ENCODE measurements around the gene FREM1.
"Not testable (repeated sequence)": the region's sequence is repeated elsewhere in the genome, so short reads cannot be mapped to it uniquely, and the experiment has no call there.

Gene FREM1, protein sequence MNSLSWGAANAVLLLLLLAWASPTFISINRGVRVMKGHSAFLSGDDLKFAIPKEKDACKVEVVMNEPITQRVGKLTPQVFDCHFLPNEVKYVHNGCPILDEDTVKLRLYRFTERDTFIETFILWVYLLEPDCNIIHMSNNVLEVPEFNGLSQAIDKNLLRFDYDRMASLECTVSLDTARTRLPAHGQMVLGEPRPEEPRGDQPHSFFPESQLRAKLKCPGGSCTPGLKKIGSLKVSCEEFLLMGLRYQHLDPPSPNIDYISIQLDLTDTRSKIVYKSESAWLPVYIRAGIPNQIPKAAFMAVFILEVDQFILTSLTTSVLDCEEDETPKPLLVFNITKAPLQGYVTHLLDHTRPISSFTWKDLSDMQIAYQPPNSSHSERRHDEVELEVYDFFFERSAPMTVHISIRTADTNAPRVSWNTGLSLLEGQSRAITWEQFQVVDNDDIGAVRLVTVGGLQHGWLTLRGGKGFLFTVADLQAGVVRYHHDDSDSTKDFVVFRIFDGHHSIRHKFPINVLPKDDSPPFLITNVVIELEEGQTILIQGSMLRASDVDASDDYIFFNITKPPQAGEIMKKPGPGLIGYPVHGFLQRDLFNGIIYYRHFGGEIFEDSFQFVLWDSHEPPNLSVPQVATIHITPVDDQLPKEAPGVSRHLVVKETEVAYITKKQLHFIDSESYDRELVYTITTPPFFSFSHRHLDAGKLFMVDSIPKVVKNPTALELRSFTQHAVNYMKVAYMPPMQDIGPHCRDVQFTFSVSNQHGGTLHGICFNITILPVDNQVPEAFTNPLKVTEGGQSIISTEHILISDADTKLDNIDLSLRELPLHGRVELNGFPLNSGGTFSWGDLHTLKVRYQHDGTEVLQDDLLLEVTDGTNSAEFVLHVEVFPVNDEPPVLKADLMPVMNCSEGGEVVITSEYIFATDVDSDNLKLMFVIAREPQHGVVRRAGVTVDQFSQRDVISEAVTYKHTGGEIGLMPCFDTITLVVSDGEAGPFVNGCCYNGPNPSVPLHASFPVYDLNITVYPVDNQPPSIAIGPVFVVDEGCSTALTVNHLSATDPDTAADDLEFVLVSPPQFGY (N-terminal part only)

DNA sequence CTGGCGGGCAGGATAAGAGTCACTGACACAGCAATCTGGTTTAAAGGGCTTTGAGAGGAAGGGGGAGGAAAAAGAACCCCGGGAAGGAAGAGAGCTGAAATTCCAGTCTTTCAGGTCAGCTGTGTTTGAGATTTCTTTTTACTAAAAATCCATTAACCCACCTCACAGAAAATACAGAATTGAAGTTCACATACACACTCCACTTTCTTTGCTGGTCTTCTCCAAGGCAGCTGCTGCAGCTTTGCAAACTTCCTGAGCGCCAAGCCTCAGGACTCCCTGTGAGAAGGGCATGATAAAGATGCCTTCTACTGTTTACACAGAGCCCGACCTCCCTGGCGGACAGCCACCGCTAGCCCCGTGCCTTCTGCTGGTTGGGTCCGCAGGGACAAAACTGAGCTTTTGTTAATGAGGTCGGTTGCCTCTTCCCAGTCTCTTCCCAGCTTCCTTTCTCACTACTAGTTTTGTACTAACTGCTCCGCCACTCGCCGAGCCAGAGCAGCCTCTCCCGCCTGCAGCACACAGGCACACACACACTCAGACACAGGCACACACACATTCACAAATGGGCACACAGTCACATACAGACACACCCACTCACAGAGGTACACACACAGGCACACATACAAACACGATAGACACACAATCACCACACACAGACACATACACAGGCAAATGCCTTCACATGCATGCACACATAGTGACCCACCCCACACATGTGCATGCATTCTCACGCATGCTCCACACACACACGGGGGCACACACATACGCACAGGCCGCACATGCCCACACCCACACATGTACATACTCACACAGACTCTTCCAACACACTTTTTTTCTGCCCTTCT is at the start of gene FREM1:
TSS of gene FREM1 (minus strand) at position 468 of the 845 bp plus-strand sequence. CDS start 41,451 bp downstream, outside the sequence.
- no peak for DNase-seq

DNA sequence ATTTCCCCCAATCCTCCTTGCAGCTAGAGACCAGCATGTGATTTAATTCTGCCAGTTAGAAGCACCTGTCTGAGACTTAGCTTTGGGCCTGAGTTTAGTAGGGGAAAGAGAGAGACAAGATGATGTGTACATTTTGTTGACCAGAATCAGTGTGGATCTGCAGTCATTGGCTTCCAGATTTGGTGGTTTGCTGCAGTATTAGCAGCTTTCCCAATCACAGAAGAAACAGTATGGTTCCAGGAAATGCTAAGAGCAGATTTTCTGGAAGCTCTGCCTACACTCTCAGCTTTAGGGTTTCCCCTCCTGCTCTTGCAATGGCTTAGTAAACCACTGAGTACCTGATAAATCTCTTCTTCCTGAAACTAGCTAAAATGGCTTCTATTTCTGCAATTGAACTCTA is 48.8 kb upstream of the FREM1 start:
- DNase-seq: no peak

DNA sequence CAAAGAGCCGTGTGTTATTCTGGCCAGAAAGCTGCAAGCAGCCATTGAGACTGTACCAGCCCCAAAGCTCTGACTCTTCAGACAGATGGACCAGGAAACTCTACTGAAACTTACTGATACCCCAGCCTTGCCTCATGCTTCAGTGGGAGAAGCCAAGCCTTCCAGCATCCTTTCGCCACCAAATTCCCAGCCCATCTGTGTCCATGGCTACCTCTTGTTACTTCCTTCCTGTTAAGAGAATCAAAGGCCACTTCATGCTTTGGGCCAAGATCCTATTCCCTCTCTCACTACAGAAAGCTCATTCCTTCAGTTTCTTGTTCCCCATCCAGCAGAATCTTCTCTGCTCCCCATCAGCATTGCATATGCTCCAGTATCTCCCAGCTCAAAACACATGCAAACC is 46.9 kb upstream of the FREM1 start:
- DNase-seq: no peak

DNA sequence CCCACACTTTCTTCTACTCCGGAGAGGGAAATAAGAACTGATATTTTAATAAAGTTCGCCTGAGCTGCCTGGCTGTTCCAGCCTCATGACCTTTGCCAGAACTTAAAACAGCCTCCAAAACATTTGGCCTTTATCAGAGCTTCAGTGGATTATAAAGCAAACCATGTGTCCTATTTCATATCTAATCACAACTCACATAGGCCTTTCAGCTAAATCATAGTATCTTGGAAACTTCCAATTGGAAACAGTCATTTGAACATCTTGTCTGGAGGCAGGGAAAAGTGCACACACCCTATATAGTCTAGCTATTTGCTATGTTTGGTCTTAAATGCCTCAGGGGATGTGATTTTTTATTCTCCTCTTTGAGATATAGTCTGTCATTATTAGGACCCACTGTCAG is 46.0 kb upstream of the FREM1 start:
- no peak for DNase-seq

DNA sequence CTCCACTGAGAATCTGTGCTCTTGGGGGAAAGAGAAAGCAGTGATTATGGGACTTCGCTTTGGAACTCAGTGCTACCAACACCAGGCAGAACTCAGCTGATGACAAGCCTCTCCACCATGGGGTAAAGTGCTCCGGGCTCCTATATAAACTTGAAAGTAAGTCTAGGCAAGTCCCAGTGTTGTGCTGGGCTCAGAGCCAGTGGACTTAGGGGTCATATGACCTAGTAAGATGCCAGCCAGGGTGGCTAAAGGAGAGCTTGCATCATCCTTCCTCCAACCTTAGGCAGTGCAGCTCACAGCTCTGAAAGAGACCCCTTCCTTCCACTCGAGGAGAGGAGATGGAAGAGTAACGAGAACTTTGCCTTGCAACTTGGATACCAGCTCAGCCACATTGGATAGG is 35.1 kb upstream of the FREM1 start:
- DNase-seq: no peak

DNA sequence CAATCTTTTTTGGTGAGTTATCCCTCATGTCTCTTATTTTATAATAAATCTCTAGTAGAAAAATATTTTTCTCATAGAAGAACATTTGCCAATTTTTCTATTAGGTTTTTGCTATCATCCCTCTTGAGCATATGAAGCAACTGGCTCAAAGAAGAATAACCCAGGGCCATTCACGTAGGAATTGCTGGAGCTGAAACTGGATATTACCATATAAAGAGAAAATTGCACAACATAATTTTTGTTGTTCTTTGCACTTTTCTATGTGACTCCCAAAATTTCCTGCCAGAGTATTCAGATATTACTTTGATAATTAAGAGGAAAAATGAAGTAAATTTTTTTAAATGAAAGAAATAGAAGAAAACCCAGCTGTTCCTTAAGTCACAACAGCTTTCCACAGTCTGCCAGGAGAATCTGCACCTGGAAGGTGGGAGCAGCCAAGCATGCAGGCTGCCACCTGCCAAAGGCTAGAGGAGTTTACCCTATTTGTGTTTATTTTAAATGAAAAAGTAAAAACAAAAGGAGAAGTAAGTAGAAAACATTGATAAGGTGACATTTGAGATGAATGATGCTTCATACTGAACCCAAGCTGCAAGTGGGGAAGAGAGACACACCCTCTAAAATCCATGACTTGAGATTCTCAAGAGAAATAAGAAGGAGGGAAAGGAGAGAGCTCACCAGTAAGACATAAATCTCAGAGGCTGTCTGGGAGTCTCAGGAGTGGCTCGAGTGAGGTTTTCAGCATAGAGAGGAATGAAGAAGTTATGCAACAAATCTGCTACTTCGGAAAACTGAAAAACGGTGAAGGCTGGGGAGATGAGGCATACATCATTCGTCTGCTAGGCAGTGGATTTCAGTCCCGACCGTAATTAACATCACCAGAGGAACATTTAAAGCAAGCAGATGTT is 31.5 kb upstream of the FREM1 start:
- no peak for DNase-seq

DNA sequence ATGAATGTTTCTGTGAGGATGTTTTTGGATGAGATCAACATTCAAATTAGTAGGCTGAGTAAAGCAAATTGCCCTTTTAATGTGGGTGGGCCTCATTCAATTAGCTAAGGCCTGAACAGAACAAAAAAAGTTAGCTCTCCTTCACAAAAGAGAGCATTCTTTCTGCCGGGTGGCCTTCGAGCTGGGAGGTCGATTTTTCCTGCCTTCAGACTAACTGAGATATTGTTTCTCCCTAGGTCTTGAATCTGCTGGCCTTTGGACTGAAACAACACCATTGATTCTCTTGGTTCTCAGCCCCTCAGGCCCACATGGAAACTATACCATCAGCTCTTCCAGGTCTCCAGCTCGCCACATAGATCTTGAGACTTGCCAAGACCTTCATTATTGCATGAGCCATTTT is 29.1 kb upstream of the FREM1 start:
- DNase-seq: no peak

DNA sequence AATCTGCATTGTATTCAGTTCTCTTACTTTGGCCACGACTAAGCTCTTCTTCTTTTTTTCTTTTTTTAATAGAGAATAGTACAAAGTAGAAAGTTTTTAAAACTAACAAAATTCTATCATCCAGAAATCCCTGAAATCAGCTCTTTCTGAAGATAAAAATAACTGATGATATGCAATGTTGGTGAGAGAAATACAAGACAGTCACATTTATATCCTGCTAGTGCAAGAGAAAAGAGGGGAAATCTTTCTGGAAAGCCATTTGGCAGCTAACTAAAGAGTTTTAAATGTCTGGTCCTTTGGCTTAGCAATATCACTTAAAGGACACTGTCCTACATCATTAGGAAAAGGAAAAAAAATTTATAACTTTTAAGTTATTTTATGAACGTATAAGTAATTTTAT is 27.0 kb upstream of the FREM1 start:
- no peak for DNase-seq

DNA sequence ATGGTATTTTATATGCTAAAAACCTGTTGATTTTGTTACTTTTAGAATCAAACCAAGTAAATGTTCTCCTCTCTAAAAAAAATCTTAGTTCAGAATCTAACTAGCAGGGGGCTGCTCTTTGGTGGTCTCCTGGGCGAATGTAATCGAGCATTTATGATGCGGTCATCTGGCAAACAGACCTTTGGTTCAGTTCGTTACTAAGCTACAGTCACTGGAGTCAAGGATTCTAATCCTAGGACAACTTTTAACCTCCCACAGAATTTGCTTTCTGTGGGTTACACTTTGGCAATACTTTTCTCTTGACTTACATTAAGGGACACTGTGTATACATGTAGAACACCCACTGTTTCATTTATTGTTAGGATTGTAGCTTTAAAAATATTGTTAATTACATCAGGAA is 26.3 kb upstream of the FREM1 start:
- no peak for DNase-seq

DNA sequence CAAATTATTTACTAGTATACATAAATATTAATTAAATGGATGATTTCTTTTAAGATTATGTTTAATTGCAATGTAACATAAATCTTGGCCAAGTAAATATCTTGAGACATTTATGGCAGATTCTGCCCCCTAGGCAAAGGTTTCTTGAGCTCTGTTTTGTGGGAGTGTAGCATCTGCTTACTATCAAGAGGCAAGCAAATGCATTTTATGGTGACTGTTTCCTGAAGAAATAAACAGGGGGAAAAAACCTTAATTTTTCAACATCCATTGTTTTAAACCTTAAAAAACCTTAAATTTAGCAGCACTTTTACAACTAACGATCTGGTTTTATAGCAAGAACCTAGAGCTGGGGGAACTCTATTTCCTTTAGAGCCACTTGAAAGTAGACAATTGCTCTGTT is 25.7 kb upstream of the FREM1 start:
- DNase-seq: no peak

DNA sequence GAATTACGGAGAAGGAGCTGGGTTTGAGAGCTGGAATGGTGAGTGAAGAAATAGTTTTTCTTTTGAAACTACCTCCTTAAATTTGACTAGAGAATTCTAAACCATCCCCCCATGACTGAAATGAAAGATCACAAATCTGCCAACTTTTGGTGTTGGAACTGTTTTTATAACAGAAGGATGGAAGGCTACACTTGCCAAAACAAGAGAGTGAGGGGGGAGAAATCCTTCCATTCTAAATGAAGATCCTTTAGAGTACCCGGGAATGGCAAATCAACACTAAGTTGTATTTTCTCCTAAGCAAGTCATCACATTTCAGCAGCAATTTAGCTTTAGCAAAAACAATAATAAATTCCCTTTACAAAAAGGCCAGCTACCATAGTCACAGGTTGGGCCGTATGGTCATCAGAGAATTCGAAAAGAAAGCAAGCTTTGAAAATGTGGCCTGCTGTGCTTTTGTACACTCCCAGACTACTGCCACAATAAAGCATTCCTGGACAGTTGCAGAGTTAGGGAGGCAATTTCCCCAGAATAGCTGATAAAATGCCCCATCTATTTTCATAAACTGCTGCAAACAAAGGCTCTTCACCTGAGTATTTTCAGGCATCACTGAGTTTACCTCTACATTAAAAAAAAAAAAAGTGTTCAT is 25.0 kb upstream of the FREM1 start:
- no peak for DNase-seq

DNA sequence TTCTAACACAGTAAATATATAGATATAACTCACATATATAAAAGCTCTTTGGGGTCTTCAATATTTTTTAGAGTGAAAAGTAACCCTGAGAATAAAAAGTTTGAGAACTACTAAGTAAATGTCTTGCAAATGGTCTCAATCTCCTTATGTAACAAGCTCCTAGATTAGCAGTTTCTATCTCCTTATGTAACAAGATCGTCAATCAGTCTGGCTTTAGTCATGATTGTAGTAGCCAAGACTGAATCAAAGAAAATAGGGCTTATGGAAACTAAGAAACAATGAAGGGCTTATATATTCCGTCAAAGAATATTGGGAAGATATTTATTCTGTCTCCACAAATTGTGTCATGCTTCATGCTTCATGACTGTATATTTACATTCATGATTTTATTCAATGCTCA is 22.4 kb upstream of the FREM1 start:
- DNase-seq: no peak

DNA sequence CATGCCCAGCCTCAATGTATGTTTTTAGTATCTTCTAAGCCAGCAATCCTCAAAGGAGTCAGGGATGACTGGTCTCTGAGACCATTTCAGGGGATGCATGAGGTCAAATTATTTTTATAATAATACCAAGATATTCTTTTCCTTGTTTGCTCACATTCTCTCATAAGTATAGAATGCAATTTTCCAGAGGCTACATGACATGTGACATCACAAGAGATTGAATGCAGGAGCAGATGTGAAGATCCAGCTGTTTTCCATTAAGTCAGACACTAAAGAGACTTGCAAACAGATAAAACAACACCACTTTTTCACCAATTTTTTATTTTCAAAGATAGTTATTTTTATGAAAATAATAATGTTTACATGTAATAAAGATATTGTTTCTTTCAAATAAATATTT is 22.0 kb upstream of the FREM1 start:
- DNase-seq: no peak

DNA sequence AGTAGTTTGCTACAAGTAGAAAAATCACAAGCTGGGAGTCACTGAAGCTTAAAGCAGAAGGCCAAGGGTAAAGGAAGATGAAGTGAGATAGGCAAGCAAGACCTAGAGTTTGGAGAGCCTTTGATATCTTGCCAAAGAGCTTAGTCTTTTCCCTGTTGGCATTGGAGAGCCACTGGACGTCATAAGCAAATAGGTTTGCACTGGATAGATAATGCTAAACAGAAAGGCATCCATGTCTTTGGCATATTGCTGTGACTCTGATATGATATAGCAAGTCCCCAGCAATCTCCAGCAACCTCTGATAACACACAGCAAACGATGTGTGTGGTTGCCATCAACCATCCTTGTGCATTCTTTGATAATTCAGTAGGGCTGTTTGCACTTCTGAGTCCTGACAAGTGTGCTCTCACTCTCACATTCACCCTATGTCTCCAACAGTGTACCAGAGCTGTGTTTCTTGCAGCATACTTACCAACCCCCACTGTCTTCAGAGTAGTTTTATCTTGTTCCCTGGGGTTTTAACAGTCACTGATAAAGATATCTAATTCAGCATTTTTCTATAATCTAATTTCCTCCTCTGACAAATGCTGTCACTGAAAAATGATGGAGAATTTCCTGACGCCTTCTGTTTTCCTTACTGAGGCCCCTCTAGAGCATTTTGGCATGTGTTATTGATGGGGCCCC is 16.9 kb upstream of the FREM1 start:
- DNase-seq: no peak

DNA sequence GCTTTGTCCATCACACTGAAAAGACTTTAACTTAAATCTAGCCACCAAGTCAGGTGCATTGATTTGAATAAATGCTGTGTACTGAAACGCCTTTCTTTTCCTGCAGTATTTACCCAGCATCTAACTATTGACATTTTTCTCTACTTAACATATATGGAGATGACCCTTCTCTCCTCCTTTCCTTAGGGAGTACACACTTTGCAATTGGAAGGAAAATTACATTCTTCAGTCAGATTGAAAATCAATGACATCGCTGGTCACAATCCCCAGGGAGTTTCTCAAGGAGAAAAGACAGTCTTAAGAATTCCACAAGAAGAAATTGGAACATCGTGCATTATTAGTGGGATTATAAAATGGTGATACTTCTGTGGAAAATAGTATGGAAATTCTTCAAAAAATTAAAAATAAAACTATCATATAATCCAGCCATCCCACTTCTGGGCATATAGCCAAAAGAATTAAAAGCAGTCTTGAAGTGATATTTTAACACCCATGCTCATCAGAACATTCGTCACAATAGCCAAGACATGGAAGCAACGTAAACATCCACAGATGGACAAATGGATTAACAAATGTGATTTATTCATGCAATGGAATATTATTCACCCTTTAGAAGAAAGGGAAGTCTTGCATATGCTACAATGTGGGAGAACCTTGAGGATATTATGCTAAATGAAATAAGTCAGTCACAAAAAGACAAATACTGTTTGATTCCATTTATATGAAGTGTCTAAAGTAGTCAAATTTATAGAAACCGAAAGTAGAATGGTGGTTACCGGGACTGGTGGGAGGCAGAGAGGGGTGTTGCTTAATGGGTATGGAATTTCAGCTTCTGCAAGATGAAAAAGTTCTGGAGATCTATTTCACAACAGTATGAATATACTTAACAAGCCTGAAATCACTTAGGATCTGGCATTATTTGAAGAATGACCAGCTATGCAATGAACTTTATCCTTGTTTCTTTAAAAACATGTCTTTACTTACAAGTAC is 14.3 kb upstream of the FREM1 start:
- no peak for DNase-seq

DNA sequence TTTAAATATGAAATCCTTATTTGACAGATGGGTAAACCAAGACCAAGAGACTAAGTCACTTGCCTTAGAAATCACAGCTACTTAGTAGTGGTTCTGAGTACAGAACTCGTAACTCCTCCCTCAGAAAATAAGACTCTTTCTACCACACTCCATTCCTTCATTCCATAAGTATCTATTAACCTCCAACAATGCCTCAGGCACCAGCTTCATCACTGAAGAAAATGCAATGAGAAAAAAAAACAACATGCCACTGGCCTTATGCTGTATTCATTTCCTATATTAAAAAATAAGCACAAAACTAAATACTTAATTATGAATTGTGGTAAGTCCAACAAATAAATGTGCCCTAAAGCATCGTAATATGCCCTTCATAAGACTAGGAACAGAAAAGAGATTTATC is 13.5 kb upstream of the FREM1 start:
- DNase-seq: no peak

DNA sequence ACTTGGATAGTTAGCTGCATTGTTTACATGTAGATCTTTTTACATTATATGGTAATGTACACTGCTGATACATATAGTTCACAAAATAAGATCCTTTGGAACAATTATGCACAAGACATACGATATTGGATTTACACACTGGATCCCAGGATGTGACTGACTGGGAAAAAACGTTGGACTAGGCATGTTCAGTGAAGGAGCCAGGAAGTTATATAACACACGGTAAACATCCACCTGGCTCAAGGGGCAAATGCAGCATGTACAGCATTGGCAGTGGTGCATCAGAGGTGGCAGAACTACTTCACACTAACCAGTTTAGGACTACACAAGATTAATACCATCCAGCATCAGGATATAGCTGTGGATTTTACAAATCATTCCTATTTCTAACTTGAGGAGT is 10.6 kb upstream of the FREM1 start:
- not testable (repeated sequence) for DNase-seq

DNA sequence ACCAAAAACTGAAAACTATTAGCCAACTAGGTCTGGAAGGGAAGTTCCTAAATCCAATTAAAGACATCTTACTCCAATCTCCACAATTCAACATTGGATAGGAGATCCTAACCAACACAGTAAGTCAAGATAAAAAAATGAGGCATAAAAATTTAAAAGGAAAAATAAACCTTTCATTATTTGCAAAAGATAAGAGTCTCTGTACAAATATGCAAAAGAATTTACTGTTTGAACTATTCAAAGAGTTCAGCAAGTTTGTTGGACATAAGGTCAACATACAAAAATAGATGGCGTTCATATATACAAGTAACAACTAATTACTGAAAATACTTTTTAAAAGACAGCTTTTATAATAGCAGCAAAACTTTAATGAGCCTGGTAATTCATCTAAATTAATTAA is 3.1 kb upstream of the FREM1 start:
- DNase-seq: no peak

DNA sequence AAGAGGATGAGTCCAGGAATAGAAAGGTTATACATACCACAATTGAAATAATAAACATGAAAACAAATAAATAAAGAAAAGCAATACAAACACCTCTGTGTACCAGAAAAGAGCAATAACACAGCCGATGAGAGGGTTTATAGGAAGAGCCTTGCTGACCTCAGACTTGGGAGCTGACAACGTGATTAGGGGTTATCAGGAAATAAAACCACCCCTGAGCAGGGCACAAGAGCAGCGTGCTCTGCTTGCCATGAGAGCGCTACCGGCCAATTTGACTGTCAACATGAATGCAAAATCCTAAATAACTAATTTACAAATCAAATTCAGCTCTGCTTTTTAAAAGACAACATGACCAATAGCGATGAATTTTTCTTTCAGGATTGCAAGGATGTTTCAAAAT is 2.6 kb upstream of the FREM1 start:
- no peak for DNase-seq
